ENCODE measurements around the gene SLC3A2.
A peak's percentile ranks its signal among the peaks of the same experiment; 100 is the strongest.
"Not testable (repeated sequence)": the region's sequence is repeated elsewhere in the genome, so short reads cannot be mapped to it uniquely, and the experiment has no call there.

Gene SLC3A2

DNA sequence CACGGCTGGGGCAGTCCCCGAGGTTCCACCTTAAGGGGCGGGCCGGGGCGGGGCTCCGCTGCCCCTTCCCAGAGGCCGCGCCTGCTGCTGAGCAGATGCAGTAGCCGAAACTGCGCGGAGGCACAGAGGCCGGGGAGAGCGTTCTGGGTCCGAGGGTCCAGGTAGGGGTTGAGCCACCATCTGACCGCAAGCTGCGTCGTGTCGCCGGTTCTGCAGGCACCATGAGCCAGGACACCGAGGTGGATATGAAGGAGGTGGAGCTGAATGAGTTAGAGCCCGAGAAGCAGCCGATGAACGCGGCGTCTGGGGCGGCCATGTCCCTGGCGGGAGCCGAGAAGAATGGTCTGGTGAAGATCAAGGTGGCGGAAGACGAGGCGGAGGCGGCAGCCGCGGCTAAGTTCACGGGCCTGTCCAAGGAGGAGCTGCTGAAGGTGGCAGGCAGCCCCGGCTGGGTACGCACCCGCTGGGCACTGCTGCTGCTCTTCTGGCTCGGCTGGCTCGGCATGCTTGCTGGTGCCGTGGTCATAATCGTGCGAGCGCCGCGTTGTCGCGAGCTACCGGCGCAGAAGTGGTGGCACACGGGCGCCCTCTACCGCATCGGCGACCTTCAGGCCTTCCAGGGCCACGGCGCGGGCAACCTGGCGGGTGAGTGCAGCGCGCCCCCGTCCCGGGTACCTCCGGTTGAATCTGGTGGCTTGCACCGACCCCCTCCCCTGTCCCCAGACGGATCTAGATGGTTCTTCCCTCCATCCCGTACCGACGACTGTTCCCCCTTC lies at the start of gene SLC3A2:
Gene SLC3A2, plus strand, starts transcription at position 94 of the 776 bp plus-strand sequence. Its CDS starts 128 bp downstream, at position 222.
- DNase-seq (ENCODE audit: low read depth in 2 of 2): peak; percentile 78 to 82

DNA sequence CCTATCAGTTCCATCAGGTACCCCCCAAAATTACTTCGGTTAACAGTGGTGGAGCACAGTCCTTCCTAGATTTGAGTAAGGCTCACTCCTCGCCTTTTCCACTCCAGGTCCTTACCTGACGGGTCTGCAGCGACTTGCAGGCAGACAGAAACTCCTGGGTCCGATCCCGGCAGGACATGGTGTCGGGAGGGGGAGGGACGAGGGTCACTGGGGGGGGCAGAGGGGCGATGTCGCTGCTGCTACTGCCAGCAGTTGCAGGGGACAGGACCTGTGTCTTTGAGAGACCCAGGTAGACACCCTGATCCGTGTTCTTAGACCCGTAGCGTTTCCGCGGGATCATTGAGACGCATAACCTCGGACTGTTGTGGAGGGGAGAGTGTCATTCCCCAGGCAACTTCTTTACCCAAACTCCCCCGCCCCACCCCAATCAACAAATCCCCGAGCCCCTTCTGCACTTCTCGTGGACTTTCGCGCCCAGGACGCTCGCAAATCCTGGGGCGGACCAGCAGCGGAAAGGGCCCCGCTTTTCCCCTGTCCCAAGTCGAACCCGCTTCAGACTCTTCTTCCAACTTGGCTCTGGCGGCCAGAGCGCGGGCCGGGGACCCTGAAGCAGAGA lies 49.7 kb upstream of the SLC3A2 start:
- DNase-seq (ENCODE audit: low read depth in 2 of 2): no peak

DNA sequence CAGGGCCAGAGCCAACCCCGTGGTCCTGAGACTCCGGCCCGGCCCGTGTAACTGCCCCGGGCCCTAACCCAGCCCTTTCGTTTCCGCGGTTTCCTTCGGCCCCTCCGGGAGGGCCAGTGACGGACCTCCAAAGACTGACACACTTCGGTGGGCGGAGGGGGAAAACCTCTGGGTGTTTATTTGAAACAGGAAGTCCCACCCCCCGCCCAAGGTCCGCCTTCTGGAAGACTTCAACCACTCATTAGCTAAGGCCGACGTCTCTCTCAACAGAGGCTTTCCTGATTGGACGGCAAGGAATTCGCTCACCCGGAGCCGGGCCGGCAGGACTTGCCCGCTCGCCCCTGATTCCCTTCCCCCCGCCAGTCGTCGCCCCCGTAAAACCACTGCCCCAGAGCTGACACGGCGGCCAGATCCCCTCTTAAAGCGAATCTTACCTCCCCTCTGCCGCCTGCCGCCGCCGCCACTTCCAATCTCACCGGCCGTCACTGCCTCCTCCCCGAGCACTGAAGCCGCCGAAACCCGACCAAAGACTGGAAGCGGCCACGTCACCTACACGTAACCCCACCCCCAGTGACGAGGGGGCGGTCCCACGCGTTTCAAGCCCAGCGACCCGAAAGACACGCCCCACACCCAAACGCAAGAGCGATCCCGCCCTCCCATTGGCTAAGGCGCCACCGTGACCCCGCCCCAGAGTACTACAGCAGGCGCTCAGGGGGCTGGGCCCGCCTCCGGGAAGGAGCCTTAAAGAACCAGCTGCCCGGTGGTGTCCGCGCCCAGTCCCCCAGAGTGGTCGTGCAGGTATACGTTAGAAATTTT lies 49.0 kb upstream of the SLC3A2 start, which contains the start of gene STX5:
Gene STX5, minus strand, starts transcription at position 532 of the 816 bp plus-strand sequence. CDS start 808 bp downstream, outside the sequence.
- peak; percentile 99 for DNase-seq (ENCODE audit: low read depth in 2 of 2)

DNA sequence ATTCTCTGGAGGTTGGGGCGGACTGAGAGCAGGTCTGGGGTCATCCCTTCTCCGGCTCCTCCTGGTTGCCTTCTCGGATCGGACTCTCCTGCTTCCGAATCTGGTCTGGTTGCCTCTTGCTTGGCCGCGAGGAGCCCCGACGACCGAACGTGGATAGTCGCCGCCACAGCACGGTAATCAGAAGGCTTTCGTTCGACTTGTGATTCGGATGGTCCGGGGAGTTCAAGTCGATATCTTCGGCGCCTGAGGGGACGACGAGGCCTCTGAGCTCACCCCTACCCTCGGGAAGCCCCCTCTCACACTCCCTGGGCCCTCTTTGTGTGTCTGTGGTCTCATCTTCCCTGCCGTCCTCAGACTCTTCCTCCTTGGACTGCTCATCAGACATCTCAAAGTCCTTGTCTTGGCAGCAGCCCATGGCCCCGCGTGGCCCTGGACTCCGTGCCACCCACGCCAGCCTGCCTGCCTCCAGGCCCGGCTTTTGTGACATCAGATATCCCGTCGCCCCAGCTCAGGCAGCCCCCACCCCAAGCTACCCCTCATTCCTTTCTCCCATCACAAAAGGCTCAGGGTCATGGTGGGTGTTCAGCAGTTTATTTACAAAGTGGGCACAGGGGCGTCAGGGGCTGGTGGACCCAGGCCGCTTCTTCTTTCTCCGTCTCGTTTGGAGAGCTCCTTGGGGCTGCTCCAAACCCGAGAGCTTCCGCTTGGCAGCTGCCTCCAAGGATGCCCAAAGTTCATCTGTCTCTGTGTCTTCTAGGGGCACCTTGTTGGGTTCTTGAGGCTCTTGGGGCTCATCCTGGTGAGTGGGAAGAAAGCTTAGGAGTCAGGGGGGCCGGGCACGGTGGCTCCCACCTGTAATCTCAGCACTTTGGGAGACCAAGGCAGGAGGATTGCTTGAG lies 48.1 kb upstream of the SLC3A2 start, which contains the start of gene TEX54:
Gene TEX54, minus strand, starts transcription at position 506 of the 899 bp plus-strand sequence.
- DNase-seq (ENCODE audit: low read depth in 2 of 2): no peak

DNA sequence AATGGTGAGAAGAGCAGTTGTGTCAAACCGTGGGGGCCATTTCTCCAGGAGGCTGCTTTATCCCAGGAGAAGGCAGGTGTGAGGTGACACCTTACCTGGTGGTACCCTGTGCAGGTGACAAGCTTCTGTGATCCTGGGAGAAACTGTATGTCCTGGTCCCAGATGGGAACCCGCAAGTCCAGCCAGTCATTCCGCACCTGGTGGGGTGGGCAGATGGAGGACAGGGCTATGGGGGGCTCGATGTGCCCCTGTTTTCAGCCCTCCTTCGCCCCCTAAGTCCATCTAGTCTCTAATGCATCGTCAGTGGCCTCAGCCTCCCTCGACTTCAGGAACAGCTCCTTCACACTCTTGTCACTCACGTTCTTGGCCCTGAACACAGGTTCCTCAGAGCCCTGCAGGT lies 45.4 kb upstream of the SLC3A2 start:
- DNase-seq (ENCODE audit: low read depth in 2 of 2): no peak

DNA sequence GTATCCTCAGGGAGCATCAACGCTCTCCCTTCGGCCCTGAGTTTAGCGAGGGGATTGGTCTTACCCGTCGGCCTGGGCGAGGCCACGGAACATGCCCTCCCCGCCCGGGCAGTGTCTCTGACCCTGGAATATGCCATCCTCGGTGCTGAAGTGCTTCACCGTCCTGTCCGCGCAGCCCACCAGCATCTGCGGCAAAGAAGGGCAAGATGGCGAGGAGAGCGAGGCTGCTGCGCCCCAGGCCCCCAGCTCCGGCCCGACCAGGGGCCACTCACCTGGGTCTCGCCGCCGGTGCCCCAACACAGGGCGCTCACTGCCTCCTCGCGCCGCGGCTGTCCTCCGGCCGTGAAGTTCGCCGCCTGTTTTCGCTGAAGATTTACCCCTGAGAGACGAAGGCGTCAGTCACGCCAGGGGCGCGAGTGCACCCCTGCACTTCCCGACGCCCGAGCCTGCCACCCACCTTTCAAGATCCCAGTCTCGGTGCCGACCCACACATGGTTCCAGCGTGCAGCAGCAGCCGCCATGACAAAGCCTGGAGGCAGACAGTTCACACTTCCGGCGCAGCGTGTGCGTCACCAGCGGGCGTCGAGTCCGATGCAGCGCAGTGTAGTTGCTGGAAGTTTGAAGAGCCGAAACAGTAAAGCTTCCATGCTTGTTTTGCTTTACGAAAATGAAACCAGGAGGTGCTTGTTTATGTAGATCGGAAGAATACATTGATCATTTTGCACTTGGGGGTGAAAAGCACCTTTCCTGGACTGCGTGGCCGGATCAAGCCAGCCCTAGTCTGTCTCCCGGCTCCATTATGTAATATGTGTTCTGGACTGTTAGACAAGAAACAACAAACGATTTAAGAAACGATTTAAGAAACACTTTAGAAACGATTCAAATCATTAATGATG lies 41.4 kb upstream of the SLC3A2 start, which contains the start of gene WDR74:
Gene WDR74, minus strand, starts transcription at position 541 of the 896 bp plus-strand sequence. Its CDS starts 20 bp downstream, at position 521.
- peak; percentile 79 to 90 for DNase-seq (ENCODE audit: low read depth in 2 of 2)

DNA sequence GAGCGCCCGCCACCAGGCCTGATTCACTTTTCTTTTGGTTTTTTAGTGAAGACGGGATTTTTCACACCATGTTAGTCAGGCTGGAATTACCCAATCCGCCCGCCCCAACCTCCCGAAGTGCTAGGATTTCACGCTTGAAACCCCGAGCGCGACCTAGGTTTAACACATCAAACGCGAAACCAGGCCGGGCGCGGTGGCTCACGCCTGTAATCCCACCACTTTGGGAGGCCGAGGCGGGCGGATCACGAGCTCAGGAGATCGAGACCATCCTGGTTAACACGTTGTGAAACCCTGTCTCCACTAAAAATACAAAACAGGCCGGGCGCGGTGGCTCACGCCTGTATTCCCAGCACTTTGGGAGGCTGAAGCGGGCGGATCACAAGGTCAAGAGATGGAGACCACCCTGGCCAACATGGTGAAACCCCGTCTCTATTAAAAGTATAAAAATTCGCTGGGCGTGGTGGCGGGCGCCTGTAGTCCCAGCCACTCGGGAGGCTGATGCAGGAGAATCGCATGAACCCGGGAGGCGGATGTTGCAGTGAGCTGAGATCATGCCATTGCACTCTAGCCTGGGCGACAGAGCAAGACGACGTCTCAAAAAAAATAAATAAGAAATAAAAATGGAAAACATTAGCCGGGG lies 39.9 kb upstream of the SLC3A2 start:
- DNase-seq (ENCODE audit: low read depth in 2 of 2): peak; percentile 68 to 77

DNA sequence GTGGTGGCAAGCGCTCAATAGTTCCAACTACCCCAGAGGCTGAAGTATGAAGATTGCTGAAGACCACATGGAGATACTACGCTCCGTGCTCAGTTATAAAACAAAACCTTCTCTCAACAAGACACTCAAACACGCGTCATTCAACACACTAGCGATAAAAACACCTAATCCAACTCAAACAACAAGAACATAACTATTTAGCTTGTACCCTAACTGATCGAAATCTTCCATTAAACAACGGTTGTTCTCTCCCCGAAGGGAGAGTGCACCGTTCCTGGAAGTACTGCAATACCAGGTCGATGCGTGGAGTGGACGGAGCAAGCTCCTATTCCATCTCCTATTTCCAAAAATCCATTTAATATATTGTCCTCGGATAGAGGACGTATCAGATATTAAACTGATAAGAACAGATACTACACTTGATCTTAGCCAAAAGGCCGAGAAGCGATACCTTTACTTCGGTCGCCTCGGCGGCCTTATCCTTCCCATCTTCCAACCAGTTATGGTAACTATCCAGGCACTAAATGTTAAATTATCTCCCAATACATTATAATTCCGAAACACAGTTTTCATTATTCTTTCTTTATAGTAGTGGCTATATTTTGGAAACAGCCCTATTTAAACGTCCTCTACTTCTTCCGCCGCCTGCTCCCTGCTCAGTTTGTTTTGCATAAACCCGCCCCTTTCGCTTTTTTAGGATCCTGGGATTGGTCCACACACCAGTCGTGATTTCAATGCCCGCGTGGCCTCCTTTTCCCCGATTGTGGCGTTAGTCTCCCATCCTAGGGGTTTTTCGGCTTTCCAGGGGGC lies 39.1 kb upstream of the SLC3A2 start:
- peak in 1 of 2 donors; percentile 59 for DNase-seq (ENCODE audit: low read depth in 2 of 2)

DNA sequence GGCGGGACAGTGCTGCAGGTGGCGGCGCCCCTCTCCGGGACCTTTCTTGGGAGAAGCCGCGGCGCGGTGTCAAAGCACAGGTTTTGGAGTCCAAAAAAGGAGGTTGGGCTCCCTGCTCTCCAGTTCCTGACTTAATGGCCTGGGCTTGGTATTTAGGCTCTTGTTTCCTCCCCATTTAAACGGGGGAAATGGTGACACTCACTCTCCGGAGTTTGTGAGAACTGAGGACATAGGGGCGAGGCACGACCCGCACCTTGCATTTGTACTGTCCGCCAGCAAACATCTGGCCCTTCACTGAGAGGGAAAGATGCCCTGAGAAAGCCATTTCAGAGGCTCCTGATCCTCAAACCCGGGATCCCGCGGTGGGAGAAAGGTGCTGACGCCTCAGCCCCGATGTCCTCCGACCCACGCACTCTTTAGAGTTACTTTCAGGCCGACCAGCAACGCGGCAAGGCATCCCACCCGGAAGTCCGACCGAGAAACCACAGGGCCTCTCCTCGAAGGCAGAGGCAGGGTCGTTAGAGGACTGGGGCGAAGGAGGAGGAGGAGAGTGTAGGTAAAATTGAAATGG lies 38.4 kb upstream of the SLC3A2 start:
- peak in 1 of 2 donors; percentile 37 for DNase-seq (ENCODE audit: low read depth in 2 of 2)

DNA sequence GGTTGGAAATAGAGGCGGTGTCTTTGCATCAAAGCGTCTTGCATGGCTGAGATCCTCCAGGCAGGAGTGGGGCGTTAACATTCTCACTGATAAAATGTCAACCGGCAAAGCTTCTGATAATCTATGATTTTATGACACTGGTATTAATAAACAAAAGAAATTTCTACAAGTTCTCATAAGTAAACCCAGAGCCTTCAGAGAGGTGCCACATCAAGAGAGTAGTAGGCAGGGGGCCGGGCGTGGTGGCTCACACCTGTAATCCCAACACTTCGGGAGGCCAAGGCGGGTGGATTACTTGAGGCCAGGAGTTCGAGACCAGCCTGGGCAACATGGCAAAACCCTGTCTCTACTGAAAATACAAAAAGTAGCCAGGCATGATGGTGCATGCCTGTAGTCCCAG lies 37.8 kb upstream of the SLC3A2 start:
- not testable (repeated sequence) for DNase-seq (ENCODE audit: low read depth in 2 of 2)

DNA sequence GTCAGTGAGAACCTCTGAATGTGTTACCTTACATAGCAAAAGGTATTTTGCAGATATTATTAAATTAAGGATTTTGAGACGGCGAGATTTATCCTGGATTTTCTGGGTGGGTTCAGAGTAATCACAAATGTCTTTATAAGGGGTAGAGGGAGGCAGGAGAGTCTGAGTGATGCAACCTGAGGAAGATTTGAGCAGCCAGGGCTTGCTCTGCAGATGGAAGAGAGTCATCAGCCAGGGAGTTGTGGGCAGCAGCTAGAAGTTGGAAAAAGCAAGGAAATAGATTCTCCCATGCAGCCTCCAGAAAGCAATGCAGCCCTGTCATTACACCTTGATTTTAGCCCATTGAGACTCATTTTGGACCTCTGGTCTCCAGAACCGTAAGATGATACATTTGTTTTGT lies 37.2 kb upstream of the SLC3A2 start:
- no peak for DNase-seq (ENCODE audit: low read depth in 2 of 2)

DNA sequence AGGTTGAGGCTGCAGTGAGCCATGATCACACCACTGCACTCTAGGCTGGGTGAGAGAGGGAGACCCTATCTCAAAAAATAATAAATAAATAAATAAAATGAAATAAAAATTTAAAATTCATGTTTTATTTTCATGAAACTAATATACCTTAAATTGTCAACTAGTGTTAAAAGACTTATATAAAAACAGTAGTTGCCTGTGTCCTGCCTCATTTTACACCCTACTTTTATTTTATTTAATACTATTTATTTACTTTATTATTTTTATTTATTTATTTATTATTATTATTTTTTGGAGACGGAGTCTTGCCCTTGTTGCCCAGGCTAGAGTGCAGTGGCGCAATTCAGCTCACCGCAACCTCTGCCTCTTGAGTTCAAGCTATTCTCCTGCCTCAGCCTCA lies 36.5 kb upstream of the SLC3A2 start:
- DNase-seq (ENCODE audit: low read depth in 2 of 2): no peak

DNA sequence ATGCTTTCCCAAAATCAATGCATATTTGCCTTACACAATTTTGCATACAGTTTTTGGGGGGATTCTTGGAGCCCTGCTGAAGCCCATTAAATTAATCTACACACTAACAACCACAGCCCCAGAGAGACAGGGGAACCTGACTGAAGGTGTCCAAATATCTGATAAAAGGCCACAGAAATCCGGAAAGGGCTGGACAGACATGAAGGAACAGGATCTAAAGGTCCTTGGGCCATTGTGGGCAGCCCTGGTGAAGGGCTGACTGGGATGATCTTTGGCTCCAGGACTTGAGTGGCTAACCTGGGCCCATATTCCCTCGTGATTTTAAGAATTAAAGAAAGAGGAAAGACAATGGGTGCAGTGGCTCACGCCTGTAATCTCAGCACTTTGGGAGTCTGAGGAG lies 34.5 kb upstream of the SLC3A2 start:
- DNase-seq (ENCODE audit: low read depth in 2 of 2): no peak

DNA sequence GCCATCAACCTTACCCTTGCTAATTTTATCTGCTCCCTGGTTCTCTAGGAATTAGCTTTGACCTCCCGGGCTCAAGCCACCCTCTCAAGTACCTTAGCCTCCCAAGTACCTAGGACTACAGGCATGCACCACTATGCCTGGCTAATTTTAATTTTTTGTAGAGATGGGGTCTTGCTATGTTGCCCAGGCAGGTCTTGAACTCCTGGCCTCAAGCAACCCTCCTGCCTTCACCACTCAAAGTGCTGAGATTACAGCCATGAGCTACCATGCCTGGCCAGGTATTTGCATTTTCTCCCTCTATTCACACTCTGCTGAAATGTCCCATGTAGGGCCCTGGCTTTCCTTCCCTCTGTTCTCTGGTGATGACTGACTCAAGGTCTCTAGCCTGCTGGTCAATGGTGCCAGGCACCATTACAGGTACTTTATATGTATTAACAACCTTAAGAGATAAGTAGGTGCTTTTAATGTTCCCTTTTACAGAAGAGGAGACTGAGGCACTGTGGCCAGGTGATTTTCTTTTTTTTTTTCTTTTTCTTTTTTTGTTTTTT lies 32.9 kb upstream of the SLC3A2 start:
- DNase-seq (ENCODE audit: low read depth in 2 of 2): no peak

DNA sequence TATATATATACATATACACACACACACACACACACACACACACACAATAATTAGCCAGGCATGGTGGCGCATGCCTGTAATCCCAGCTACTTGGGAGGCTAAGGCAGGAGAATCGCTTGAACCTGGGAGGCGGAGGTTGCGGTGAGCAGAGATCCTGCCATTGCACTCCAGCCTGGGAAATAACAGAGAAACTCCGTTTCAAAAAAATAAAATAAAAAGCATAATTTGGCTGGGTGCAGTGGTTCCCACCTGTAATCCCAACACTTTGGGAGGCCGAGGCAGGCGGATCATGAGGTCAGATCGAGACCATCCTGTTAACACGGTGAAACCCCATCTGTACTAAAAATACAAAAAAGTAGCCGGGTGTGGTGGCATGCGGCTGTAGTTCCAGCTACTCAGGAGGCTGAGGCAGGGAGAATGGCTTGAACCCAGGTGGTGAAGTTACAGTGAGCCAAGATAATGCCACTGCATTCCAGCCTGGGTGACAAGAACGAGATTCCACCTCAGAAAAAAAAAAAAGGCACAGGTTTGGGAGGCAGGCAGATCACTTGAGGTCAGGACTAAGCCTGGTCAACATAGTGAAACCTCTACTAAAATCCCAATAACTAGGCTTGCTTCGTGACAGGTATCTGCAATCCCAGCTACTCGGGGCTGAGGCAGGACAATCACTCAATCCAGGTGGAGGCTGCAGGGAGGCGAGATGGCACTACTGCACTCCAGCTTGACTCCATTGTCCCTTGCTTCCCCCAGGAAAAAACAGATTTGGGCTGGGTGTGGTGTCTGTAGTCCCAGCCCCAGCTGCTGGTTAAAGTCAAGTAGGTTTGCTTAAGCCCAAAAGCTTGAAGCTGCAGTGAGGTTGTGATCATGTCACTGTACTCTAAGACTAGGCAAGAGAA lies 29.5 kb upstream of the SLC3A2 start:
- DNase-seq (ENCODE audit: low read depth in 2 of 2): peak in 1 of 2 donors; percentile 36

DNA sequence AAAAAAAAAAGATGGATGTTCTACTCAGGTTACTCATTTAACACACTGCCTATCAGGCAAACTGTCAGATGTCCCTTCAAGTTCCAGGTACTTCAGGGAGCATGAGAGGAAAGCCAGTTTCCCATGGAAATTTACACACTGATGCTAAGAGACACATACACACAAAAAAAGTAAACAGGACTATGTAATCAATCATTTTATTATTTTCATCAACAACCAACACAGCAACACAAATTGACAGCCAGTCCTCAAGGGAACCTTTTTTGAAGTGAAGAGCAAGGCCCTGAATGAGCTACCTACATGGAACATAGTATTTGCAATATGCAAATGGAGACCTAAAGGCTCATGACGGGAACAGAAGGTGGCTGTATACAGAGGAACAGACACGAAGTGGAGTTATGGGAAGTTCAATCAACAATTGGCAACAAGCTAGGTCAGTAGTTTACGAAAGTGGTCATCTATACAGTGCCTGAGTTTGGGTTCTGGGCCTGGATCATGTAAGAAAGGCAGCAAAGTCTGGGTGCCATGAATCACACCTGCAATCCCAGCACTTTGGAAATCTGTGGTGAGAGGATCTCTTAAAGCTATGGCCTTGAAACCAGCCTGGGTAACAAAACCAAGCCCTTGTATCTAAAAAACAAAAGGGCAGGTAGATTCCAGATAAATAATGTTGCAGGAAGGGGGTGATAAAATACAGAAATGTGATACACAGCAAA lies 28.7 kb upstream of the SLC3A2 start:
- DNase-seq (ENCODE audit: low read depth in 2 of 2): no peak
